ENCODE results near the gene ARHGEF40.

The ARHGEF40 gene

DNA sequence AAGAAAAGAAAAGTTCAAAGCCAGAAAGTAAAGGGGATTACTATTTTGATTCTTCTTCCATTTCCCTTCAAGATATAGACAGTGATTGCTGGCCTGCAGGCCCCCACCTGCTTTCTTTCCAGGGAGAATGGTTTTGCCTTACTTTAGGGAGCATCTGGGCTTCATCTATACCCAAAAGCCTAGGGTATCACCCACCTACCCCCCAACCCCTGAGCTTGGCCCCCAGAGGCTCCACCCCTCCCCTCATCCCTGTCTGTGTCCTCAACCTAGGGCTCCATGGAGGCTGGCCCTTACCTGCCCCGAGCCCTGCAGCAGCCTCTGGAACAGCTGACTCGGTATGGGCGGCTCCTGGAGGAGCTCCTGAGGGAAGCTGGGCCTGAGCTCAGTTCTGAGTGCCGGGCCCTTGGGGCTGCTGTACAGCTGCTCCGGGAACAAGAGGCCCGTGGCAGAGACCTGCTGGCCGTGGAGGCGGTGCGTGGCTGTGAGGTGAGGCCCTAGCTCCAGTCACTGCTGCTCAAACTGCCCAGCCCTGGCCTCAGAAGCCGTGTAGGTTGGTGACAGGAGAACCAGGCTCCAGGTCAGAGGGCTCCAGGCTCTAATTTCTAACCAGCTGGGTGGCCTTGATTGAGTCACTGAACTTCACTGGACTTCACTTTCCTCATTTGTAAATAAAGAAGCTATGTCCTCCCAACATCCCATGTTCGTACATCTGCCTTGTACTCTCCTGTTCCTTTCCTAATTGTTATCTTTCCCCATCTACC is 13.6 kb downstream of the ARHGEF40 start:
- ATAC-seq, result no peak
- Mint-ChIP-seq H3K4me1 (peaks cover 14% of the 10 kb centered on the region), H3K27me3 (peaks cover 16% of the 10 kb centered on the region), H3K36me3 (no peaks in the 10 kb centered on the region), H3K9me3 (no peaks in the 10 kb centered on the region), H3K4me3 (no peak overlapping the region), H3K27ac (no peak overlapping the region)

- H3K36me3 Mint-ChIP-seq, result no peaks in the 10 kb centered on the region
- peaks cover 14% of the 10 kb centered on the region for H3K4me1 Mint-ChIP-seq
- no peak for ATAC-seq
- no peak overlapping the region for H3K27ac Mint-ChIP-seq
- H3K4me3 Mint-ChIP-seq, result no peak overlapping the region
- peaks cover 16% of the 10 kb centered on the region for H3K27me3 Mint-ChIP-seq
- no peaks in the 10 kb centered on the region for H3K9me3 Mint-ChIP-seq
Measured at GRCh38 chr14:21084396-21084795, 14.3 kb downstream of the ARHGEF40 start.

DNA sequence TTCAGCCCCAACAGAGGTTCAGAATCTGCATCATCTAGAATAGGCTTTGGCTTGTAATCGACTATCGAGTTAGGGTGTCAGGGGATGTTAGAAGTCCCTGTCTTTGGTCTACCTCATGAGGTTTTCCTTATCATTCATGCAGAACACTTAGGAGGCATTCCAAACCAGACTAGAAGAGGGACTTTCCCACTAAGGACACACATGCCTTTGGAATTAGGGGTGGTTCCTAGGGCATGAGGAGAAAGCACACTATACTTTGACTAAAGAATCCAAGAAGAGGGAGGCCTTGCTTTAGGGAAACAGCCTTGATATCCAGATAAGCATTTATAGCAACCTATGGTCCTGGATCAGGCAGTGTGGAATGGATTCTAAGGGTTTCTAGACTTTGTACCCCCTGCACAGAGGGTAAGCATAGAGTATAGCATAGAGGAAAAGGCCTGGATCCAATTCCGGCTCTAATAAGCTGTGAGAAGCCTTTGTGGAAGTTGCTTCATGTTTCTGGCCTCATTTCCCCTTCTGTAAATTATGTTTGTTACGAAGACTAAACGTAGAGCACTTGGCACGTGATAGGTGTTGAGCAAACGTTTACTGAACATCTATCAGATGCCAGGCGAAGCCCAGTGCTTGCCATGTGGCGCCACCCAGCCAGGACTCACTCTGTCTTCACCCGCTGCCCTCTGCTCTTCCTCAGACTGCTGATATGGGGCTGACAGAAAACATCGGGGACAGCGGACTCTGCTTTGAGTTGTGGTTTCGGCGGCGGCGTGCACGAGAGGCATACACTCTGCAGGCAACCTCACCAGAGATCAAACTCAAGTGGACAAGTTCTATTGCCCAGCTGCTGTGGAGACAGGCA is 15.1 kb downstream of the ARHGEF40 start:
- no peak overlapping the region for H3K27ac Mint-ChIP-seq

DNA sequence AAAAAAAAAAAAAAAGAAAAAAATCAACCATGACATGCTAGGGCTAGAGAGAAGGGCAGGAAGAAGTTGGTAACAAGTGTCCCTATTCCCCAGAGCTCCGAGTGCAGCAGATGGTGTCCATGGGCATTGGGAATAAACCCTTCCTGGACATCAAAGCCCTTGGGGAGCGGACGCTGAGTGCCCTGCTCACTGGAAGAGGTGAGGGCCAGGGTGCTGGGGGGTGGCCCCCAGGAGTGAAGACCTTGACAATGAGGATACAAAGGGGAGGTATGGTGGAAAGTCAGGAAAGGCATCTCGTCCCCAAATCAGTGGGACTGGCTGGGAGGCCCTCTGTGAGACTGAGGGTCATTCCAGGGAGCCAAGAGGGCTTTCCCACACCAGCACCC is 16.8 kb downstream of the ARHGEF40 start:
- Mint-ChIP-seq H3K9me3 (no peaks in the 10 kb centered on the region), H3K27me3 (peaks cover 11% of the 10 kb centered on the region)

More for the DNA sequence above, 15.1 kb downstream of the ARHGEF40 start:
- Mint-ChIP-seq H3K9me3 (no peaks in the 10 kb centered on the region), H3K4me1 (peaks cover 14% of the 10 kb centered on the region), H3K36me3 (no peaks in the 10 kb centered on the region), H3K4me3 (no peak overlapping the region), H3K27me3 (peaks cover 16% of the 10 kb centered on the region)
- no peak for ATAC-seq

GRCh38 chr14:21087294-21088091 is 17.4 kb downstream of the ARHGEF40 start:
- no peak overlapping the region for H3K27ac Mint-ChIP-seq
- peaks cover 23% of the 10 kb centered on the region for H3K4me1 Mint-ChIP-seq
- no peak overlapping the region for H3K4me3 Mint-ChIP-seq

More for the DNA sequence above, 16.8 kb downstream of the ARHGEF40 start:
- no peak for ATAC-seq
- Mint-ChIP-seq H3K27ac (peak overlapping the region; percentile 36), H3K4me3 (no peak overlapping the region), H3K4me1 (peaks cover 20% of the 10 kb centered on the region), H3K36me3 (peaks cover 7% of the 10 kb centered on the region)

DNA sequence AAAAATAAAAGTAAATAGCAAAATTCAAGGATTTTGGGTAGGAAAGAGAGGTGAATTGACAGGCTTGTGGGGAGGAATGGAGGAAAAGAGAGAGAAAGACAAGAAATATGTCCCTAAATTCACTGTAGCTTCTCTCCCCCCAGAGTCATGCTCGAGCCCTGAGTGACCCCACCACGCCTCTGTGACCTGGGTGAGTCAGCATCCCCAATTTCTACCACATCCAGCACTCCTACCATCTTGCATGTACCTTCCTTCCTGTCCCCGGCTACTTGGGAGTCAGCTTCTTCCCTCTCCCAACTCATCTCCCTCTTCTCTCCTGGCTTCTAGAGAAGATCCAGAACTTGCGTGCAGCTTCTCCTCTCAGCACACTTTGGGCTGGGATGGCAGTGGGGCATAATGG is 18.6 kb downstream of the ARHGEF40 start:
- H3K9me3 Mint-ChIP-seq, result no peaks in the 10 kb centered on the region
- no peak for ATAC-seq
- peaks cover 11% of the 10 kb centered on the region for H3K27me3 Mint-ChIP-seq
- no peak overlapping the region for H3K4me3 Mint-ChIP-seq
- peaks cover 31% of the 10 kb centered on the region for H3K4me1 Mint-ChIP-seq
- no peak overlapping the region for H3K27ac Mint-ChIP-seq
- peaks cover 7% of the 10 kb centered on the region for H3K36me3 Mint-ChIP-seq

More at GRCh38 chr14:21087294-21088091, 17.4 kb downstream of the ARHGEF40 start:
- ATAC-seq, result peak; percentile 76
- peaks cover 7% of the 10 kb centered on the region for H3K36me3 Mint-ChIP-seq
- H3K9me3 Mint-ChIP-seq, result no peaks in the 10 kb centered on the region
- H3K27me3 Mint-ChIP-seq, result peaks cover 7% of the 10 kb centered on the region

DNA sequence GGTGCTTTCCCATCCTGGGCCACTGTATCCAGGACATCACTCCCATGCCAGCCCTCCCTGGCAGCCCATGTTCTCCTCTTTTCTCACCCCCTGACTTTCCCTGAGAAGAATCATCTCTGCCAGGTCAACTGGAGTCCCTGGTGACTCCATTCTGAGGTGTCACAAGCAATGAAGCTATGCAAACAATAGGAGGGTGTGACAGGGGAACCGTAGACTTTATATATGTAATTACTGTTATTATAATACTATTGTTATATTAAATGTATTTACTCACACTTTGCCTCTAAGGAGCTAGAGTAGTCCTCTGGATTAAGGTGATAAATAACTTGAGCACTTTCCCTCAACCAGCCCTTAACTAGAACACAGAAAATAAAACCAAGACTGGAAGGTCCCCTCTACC is 19.2 kb downstream of the ARHGEF40 start:
- Mint-ChIP-seq H3K9me3 (no peaks in the 10 kb centered on the region), H3K36me3 (peaks cover 7% of the 10 kb centered on the region), H3K4me3 (no peak overlapping the region), H3K27ac (no peak overlapping the region), H3K4me1 (peaks cover 31% of the 10 kb centered on the region), H3K27me3 (peaks cover 11% of the 10 kb centered on the region)
- no peak for ATAC-seq

DNA sequence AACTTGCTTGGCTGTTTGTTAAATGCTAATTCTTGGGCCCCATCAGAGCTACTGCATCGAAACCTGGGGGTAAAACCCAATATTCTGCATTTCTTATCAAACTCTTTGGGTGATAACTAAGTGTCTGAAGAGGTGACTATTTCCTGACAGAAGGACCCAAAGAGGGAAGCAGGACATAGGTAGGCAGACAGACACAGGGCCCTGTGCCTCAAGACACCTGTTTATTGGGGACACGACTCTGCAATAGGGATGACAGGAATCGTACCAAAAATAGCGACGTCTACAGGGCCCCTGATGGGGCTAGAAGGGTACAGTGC is 19.7 kb downstream of the ARHGEF40 start:
- ATAC-seq, result no peak
- Mint-ChIP-seq H3K36me3 (peaks cover 7% of the 10 kb centered on the region), H3K27me3 (peaks cover 11% of the 10 kb centered on the region), H3K4me1 (peaks cover 31% of the 10 kb centered on the region), H3K9me3 (no peaks in the 10 kb centered on the region), H3K27ac (no peak overlapping the region), H3K4me3 (no peak overlapping the region)

DNA sequence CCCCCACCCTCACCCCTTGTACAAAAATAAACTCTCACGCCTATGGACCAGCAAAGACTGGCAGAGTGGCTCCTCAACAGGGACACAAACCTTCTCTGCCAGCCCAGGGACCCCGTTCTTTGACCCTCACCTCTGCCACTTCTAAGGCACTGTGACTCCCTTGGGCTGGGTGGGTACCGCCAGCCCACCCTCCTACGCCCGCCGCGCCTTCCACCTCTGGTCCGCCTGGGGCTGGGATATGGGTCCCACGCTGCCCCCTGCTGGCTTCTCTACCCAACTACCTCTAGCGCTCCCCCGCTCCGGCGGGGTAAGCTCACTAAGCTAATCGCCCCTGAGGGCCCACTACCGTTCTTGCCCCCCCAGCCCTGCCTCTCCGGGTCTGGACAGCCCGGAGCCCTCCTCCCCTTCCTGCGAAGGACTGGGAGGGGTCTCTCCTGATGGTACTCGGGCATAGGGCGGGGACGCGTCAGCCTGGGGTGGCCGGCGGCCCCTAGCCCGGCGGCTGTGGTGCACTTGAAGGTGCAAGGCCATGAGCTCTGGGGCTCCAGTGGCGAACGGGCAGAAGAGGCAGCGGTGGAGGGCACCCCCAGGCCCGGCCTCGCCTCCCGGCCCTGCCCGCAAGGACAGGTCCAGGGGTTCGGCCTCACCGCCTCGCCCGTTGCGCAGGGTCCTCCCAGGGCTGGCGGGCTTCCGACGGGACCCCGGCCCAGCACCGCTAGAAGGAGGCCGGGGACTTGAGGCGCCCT is 20.3 kb downstream of the ARHGEF40 start:
- H3K4me1 Mint-ChIP-seq, result peaks cover 31% of the 10 kb centered on the region
- H3K4me3 Mint-ChIP-seq, result no peak overlapping the region
- H3K36me3 Mint-ChIP-seq, result peaks cover 7% of the 10 kb centered on the region

DNA sequence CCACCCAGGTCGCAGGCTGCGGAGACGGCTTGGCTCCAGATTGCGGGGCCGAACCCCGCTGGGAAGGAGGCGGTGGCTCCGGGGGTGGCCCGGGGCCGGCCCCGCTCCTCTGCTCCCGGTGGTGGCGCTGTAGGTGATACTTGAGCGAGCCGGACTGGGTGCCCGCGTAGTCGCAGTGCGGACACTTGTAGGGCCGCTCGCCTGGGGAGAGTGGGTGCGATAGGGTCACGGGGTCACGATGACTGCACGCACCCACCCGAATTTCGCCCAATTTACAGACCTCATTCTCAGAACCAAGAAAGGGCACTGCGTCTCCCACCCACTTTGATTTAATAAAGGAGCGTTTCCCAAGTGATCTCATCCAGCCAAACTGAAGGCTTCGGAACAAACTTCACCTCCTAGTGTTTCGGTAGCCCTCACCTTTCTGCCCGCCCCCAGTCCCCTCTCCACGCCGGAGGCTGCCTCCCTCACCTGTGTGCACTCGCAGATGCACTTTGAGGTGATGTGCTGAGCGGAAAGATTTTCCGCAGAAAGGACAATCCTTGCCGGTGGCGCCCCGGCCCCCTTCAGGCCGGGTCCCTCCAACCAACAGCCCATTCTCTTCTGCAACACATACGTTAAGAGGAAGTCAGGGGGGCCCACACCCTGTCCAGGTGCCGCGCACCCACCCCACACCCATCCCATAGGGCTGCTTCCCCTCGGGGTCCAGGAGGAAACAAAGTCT is 21.0 kb downstream of the ARHGEF40 start:
- no peak overlapping the region for H3K4me3 Mint-ChIP-seq
- H3K4me1 Mint-ChIP-seq, result peaks cover 31% of the 10 kb centered on the region
- peaks cover 7% of the 10 kb centered on the region for H3K36me3 Mint-ChIP-seq
- H3K27ac Mint-ChIP-seq, result peak overlapping the region; percentile 41
- H3K27me3 Mint-ChIP-seq, result peaks cover 11% of the 10 kb centered on the region
- no peak for ATAC-seq
- H3K9me3 Mint-ChIP-seq, result no peaks in the 10 kb centered on the region

More for the DNA sequence above, 20.3 kb downstream of the ARHGEF40 start:
- H3K9me3 Mint-ChIP-seq, result no peaks in the 10 kb centered on the region
- H3K27me3 Mint-ChIP-seq, result peaks cover 11% of the 10 kb centered on the region
- ATAC-seq, result peak; percentile 3
- no peak overlapping the region for H3K27ac Mint-ChIP-seq

DNA sequence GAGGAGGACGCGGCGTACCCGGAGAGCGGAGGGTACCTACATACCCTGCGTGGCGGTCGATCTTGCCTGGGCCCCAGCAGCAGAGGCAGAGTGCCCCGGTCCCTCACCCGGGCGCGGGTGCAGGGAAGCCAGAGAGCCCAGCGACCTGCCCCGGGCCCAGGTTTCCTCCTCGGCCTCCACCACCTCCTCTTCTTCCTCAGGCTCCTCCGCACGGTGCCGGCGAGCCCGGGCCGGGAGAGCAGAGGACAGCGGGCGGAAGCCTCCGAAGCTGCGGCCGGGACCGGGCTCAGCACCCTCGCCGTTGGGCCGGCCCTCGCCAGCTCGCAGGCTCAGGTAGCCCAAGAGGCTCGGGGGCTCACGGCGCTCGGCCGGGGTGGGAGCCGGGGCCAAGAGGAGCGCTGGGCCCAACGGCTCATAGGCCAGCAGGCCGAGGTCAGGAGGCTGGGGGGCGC is 21.7 kb downstream of the ARHGEF40 start:
- H3K36me3 Mint-ChIP-seq, result peaks cover 7% of the 10 kb centered on the region
- no peak for ATAC-seq
- H3K27me3 Mint-ChIP-seq, result peaks cover 11% of the 10 kb centered on the region
- no peaks in the 10 kb centered on the region for H3K9me3 Mint-ChIP-seq
- H3K4me1 Mint-ChIP-seq, result peaks cover 25% of the 10 kb centered on the region
- peak overlapping the region; percentile 41 for H3K27ac Mint-ChIP-seq
- no peak overlapping the region for H3K4me3 Mint-ChIP-seq

DNA sequence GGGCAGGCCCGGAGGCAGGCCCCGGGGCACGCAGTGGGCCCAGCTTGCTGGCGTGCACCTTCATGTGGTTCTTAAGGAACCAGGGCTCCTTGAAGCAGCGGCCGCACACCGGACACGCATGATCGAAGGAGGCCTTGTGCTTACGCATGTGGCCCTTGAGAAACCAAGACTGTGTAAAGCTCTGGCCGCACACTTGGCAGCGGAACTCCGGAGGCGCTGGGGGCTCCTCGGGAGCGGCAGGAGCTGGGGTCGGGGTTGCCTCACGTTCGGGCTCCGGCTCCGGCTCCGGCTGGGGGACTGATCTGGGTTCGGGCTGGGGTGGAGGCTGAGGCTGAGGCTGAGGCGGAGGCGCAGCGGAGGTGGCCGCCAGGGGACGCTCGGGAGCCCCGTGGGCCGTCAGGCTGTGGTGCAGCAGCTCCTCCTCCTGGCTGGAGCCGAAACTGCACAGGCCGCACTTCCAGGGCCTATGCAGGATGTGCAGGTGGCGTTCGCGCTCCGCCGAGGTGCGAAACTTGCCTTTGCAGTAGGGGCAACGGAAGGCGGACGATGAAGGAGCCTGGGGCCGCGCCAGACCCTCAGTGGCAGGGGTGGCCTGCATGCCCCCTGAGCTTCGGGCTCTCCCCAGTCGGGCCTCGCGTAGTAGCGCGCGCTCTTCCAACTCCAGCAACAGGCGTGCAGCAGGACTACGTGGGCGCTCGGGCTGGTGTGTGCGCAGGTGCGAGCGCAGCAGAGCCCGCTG is 22.3 kb downstream of the ARHGEF40 start:
- H3K36me3 Mint-ChIP-seq, result peaks cover 7% of the 10 kb centered on the region
- H3K27me3 Mint-ChIP-seq, result peaks cover 11% of the 10 kb centered on the region
- peaks cover 22% of the 10 kb centered on the region for H3K4me1 Mint-ChIP-seq
- no peak overlapping the region for H3K27ac Mint-ChIP-seq
- peak overlapping the region; percentile 15 for H3K4me3 Mint-ChIP-seq
- no peaks in the 10 kb centered on the region for H3K9me3 Mint-ChIP-seq
- peak; percentile 91 for ATAC-seq

DNA sequence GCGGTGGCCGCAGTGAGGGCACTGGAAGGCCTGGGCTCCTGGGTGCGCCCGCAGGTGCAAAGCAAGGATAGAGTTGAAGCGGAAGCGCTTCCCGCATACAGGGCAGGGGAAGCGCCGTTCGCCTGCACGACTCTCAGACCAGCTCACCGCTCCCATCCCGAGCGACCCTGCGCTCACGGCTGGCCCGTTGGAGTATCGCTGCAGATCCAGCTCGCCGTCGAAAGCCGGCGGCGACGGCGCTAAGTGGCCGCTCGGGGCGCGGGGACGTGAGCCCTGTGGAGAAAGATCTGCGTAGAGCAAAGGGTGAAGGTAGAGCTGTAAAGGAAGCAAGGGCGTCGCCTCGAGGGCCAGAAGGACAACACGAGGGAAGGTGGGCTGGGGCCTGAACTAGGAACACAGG is 22.9 kb downstream of the ARHGEF40 start:
- Mint-ChIP-seq H3K27me3 (peaks cover 11% of the 10 kb centered on the region), H3K4me3 (no peak overlapping the region), H3K36me3 (peaks cover 7% of the 10 kb centered on the region), H3K9me3 (no peaks in the 10 kb centered on the region), H3K4me1 (peaks cover 17% of the 10 kb centered on the region), H3K27ac (no peak overlapping the region)
- no peak for ATAC-seq
